ENCODE measurements around the gene DMAC1.

DNA sequence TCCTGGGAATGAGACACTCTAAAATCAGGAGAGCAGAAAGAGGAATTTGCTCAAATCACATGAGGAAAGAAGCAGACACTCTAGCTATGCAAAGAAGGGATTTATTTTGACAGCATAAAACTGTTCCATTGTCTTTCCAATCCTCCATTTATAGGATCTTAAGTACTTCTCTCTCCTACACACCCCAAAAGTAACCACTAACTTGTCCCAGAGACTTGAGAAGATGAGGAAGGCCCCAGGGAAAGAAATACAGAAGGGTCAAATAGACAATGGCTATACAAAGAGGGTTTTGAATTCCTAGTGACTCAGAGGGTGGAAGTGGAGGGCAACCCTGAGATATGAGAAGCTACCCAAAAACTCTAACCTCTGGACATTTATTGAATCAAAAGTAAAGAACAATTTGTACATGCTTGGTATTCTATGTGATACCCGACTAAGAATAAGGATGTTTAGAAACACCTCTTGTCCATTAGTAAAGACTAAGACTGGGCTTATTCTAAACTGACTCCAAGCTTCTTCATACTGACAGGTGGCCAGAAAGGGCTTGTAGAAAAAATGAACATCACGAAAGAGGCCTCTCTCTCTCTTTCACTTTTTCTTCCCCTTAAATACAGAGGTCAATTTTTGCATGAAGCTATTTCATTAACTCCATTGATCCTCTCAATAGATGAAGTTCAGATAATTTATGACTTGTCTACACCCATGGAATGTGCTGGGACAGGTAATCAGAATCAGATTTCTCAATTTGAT, 20.6 kb downstream of the DMAC1 start:
- TF ChIP-seq FOXM1 (IDR thresholded peaks at IDR 0.05; ENCODE audit: borderline replicate concordance) (no peak), SP1 (IDR thresholded peaks at IDR 0.05) (no peak), TARDBP (IDR thresholded peaks at IDR 0.05) (no peak), SUZ12 (IDR thresholded peaks at IDR 0.05) (no peak), HDGF (IDR thresholded peaks at IDR 0.05; ENCODE audit: borderline replicate concordance) (no peak), CTBP1 (IDR thresholded peaks at IDR 0.05; ENCODE audit: borderline replicate concordance) (no peak), FOXA1 (IDR thresholded peaks at IDR 0.05) (no peak), NFRKB (IDR thresholded peaks at IDR 0.05) (no peak), FOXK2 (IDR thresholded peaks at IDR 0.05) (no peak), BHLHE40 (IDR thresholded peaks at IDR 0.05; ENCODE audit: borderline replicate concordance) (no peak)
- TF ChIP-seq, protein P1, sequence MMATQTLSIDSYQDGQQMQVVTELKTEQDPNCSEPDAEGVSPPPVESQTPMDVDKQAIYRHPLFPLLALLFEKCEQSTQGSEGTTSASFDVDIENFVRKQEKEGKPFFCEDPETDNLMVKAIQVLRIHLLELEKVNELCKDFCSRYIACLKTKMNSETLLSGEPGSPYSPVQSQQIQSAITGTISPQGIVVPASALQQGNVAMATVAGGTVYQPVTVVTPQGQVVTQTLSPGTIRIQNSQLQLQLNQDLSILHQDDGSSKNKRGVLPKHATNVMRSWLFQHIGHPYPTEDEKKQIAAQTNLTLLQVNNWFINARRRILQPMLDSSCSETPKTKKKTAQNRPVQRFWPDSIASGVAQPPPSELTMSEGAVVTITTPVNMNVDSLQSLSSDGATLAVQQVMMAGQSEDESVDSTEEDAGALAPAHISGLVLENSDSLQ (IDR thresholded peaks at IDR 0.05) = no peak
